SK-N-SH treated with all-trans-retinoic acid at 6 μM for 48 hours (cell line): ENCODE measurements around the gene TMEM236.

Source experiments
- ATAC-seq: fragments of 200-7000 bp; cut with Tn5 transposase; 3 replicates; pipeline ENCODE4 v1.9.1; 2020; ENCODE audit warnings: mild to moderate bottlenecking, moderate library complexity
- BACH2 ChIP-seq: fragments of 250-450 bp; sonication (Bioruptor Pico); IDR thresholded peaks from 2 replicates; pipeline ENCODE4 v1.9.0; 2021; ENCODE audit warnings: mild to moderate bottlenecking, borderline replicate concordance
- CSDC2 ChIP-seq: fragments of 250-450 bp; sonication (Bioruptor Pico); IDR thresholded peaks from 2 replicates; pipeline ENCODE4 v1.5.0; 2020; ENCODE audit warnings: mild to moderate bottlenecking, moderate library complexity
- ESRRG ChIP-seq: fragments of 250-450 bp; sonication (Bioruptor Pico); IDR thresholded peaks from 2 replicates; pipeline ENCODE4 v1.6.1; 2021; ENCODE audit warnings: mild to moderate bottlenecking
- GLIS3 ChIP-seq: fragments of 250-450 bp; sonication (Bioruptor Pico); IDR thresholded peaks from 2 replicates; pipeline ENCODE4 v1.5.0; 2020; ENCODE audit warnings: mild to moderate bottlenecking, moderate library complexity
- ISL1 ChIP-seq: fragments of 250-450 bp; sonication (Bioruptor Pico); IDR thresholded peaks from 2 replicates; pipeline ENCODE4 v2.1.2; 2022; ENCODE audit warnings: mild to moderate bottlenecking, moderate library complexity
- OSR1 ChIP-seq: fragments of 250-450 bp; sonication (Bioruptor Pico); IDR thresholded peaks from 2 replicates; pipeline ENCODE4 v1.8.0; 2022; ENCODE audit warnings: moderate library complexity, mild to moderate bottlenecking, inconsistent platforms
- POU6F1 ChIP-seq: fragments of 250-450 bp; sonication (Bioruptor Pico); IDR thresholded peaks from 2 replicates; pipeline ENCODE4 v1.8.0; 2021; ENCODE audit warnings: low read depth, mild to moderate bottlenecking, moderate library complexity, borderline replicate concordance
- PPARA ChIP-seq: fragments of 250-450 bp; sonication (Bioruptor Pico); IDR thresholded peaks from 2 replicates; pipeline ENCODE4 v1.5.0; 2020; ENCODE audit warnings: mild to moderate bottlenecking, borderline replicate concordance
- RARB ChIP-seq: fragments of 250-450 bp; sonication (Bioruptor Pico); IDR thresholded peaks from 2 replicates; pipeline ENCODE4 v1.8.0; 2021; ENCODE audit warnings: mild to moderate bottlenecking, moderate library complexity
- SNAI2 ChIP-seq: fragments of 250-450 bp; sonication (Bioruptor Pico); IDR thresholded peaks from 2 replicates; pipeline ENCODE4 v1.5.0; 2020; ENCODE audit warnings: mild to moderate bottlenecking, moderate library complexity
- TCF4 ChIP-seq: fragments of 250-450 bp; sonication (Bioruptor Pico); IDR thresholded peaks from 2 replicates; pipeline ENCODE4 v1.8.0; 2021; ENCODE audit warnings: mild to moderate bottlenecking, moderate library complexity, borderline replicate concordance
- TOX ChIP-seq: fragments of 250-450 bp; sonication (Bioruptor Pico); IDR thresholded peaks from 2 replicates; pipeline ENCODE4 v1.8.0; 2021; ENCODE audit warnings: mild to moderate bottlenecking, moderate library complexity, borderline replicate concordance
- ZC3H10 ChIP-seq: fragments of 250-450 bp; sonication (Bioruptor Pico); IDR thresholded peaks from 2 replicates; pipeline ENCODE4 v1.5.1; 2021; ENCODE audit warnings: mild to moderate bottlenecking, moderate library complexity
- ZFP30 ChIP-seq: fragments of 450-650 bp; formaldehyde crosslinking; IDR thresholded peaks from 2 replicates; pipeline ENCODE4 v1.5.0; 2022; ENCODE audit warnings: mild to moderate bottlenecking, moderate library complexity
- ZNF565 ChIP-seq: fragments of 450-650 bp; formaldehyde crosslinking; conservative IDR thresholded peaks from 2 replicates; pipeline ENCODE4 v1.5.0; 2020; ENCODE audit warnings: low read depth, mild to moderate bottlenecking, moderate library complexity
- ZNF70 ChIP-seq: fragments of 450-650 bp; formaldehyde crosslinking; IDR thresholded peaks from 2 replicates; pipeline ENCODE4 v1.5.0; 2020; ENCODE audit warnings: mild to moderate bottlenecking, moderate library complexity
- ZNF8 ChIP-seq: fragments of 450-650 bp; formaldehyde crosslinking; IDR thresholded peaks from 2 replicates; pipeline ENCODE4 v1.5.0; 2020; ENCODE audit warnings: mild to moderate bottlenecking, moderate library complexity
- TF ChIP-seq, protein P1 (sequence below): fragments of 250-450 bp; sonication (Bioruptor Pico); IDR thresholded peaks from 2 replicates; pipeline ENCODE4 v1.5.0; 2020; ENCODE audit warnings: mild to moderate bottlenecking, moderate library complexity
- TF ChIP-seq, protein P2 (sequence below): fragments of 250-450 bp; sonication (Bioruptor Pico); IDR thresholded peaks from 2 replicates; pipeline ENCODE4 v1.8.0; 2020; ENCODE audit warnings: mild to moderate bottlenecking, moderate library complexity, borderline replicate concordance

Gene TMEM236

GRCh38 chr10:17783751-17784150 is 31.8 kb downstream of the TMEM236 start (continued):
- TF ChIP-seq, protein P1, sequence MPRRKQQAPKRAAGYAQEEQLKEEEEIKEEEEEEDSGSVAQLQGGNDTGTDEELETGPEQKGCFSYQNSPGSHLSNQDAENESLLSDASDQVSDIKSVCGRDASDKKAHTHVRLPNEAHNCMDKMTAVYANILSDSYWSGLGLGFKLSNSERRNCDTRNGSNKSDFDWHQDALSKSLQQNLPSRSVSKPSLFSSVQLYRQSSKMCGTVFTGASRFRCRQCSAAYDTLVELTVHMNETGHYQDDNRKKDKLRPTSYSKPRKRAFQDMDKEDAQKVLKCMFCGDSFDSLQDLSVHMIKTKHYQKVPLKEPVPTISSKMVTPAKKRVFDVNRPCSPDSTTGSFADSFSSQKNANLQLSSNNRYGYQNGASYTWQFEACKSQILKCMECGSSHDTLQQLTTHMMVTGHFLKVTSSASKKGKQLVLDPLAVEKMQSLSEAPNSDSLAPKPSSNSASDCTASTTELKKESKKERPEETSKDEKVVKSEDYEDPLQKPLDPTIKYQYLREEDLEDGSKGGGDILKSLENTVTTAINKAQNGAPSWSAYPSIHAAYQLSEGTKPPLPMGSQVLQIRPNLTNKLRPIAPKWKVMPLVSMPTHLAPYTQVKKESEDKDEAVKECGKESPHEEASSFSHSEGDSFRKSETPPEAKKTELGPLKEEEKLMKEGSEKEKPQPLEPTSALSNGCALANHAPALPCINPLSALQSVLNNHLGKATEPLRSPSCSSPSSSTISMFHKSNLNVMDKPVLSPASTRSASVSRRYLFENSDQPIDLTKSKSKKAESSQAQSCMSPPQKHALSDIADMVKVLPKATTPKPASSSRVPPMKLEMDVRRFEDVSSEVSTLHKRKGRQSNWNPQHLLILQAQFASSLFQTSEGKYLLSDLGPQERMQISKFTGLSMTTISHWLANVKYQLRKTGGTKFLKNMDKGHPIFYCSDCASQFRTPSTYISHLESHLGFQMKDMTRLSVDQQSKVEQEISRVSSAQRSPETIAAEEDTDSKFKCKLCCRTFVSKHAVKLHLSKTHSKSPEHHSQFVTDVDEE = no peak
- TF ChIP-seq ZNF70 (CRISPR knock-in tag) (no peak), ZC3H10 (CRISPR knock-in tag) (no peak), ESRRG (no peak), ISL1 (CRISPR knock-in tag) (no peak), TCF4 (CRISPR knock-in tag) (no peak), ZFP30 (CRISPR knock-in tag) (no peak), OSR1 (no peak)
- TF ChIP-seq, protein P2, sequence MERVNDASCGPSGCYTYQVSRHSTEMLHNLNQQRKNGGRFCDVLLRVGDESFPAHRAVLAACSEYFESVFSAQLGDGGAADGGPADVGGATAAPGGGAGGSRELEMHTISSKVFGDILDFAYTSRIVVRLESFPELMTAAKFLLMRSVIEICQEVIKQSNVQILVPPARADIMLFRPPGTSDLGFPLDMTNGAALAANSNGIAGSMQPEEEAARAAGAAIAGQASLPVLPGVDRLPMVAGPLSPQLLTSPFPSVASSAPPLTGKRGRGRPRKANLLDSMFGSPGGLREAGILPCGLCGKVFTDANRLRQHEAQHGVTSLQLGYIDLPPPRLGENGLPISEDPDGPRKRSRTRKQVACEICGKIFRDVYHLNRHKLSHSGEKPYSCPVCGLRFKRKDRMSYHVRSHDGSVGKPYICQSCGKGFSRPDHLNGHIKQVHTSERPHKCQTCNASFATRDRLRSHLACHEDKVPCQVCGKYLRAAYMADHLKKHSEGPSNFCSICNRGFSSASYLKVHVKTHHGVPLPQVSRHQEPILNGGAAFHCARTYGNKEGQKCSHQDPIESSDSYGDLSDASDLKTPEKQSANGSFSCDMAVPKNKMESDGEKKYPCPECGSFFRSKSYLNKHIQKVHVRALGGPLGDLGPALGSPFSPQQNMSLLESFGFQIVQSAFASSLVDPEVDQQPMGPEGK (CRISPR knock-in tag) = no peak

GRCh38 chr10:17784688-17785087 is 32.7 kb downstream of the TMEM236 start:
- peak; percentile 41 for ATAC-seq
- peak; percentile 64 for TF ChIP-seq ISL1 (CRISPR knock-in tag)
- TF ChIP-seq, protein P1 = no peak

DNA sequence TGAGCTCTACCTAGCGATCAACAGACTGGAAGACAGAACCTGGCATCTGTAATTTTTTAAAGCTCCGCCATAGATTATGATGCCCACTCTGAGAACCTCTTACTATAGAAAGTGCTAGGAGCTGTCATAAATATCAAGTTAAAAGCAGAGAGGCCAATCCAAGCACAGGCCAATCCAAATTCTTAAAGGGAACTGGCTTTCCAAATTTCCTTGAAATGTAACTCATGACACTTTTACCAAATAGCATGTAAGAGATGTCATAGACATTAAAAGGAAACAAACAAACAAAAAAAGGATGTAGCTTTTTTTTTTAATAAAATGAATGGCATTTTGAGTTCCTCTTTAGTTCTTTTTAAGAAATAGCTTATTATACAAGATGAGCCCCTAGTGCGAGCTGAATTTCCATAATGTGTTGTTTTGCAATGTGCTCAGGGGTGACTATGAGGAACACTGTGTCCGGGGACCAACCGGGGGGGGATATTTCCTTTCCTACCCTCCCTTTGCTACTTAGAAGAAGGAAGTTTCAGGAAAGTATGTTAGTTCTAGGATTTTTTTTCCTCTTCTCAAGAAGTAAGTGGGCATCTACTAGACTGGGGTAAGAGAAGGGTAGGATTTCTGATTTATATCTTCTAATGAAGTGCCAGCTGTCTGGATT is 33.4 kb downstream of the TMEM236 start:
- ATAC-seq = no peak
- no peak for TF ChIP-seq OSR1
- TF ChIP-seq TCF4 (CRISPR knock-in tag) = no peak
- TF ChIP-seq PPARA = no peak
- TF ChIP-seq POU6F1 (CRISPR knock-in tag) = no peak
- no peak for TF ChIP-seq ZNF565 (CRISPR knock-in tag)
- TF ChIP-seq GLIS3 (CRISPR knock-in tag) = no peak
- TF ChIP-seq ISL1 (CRISPR knock-in tag) = no peak
- TF ChIP-seq ESRRG = no peak
- TF ChIP-seq CSDC2 (CRISPR knock-in tag) = no peak
- TF ChIP-seq ZNF8 = no peak
- TF ChIP-seq RARB (CRISPR knock-in tag) = no peak
- TF ChIP-seq, protein P2 (CRISPR knock-in tag) = no peak
- no peak for TF ChIP-seq SNAI2
- TF ChIP-seq BACH2 (CRISPR knock-in tag) = no peak
- no peak for TF ChIP-seq TOX
- TF ChIP-seq ZNF70 (CRISPR knock-in tag) = no peak
- TF ChIP-seq ZFP30 (CRISPR knock-in tag) = no peak
